HG02973 (cell line): ENCODE measurements around the gene TNRC18.
"Not testable (repeated sequence)": the region's sequence is repeated elsewhere in the genome, so short reads cannot be mapped to it uniquely, and the experiment has no call there.

Experiments
- ATAC-seq: cut with Tn5 transposase; IDR thresholded peaks from one replicate; pipeline ENCODE4 v1.9.1; 2021; ENCODE audit warnings: moderate library complexity; ENCODE audit not compliant: unreplicated experiment

Gene TNRC18

GRCh38 chr7:5350600-5351385 is 72.8 kb downstream of the TNRC18 start:
- no peak for ATAC-seq

DNA sequence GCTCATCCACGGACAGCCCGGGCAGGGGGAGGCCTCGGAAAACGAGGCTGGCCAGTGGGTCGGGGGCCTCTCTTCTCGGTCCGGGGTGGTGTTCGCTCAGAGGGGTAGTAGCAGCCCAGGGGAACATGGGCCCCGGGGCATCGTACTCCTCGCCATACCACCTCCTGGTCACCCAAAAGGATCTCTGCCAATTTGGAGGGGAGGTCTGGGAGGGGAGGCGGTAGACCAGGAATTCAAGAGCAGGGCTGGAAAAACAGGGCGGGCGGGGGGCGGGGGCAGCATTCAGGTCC is 73.5 kb downstream of the TNRC18 start:
- no peak for ATAC-seq

DNA sequence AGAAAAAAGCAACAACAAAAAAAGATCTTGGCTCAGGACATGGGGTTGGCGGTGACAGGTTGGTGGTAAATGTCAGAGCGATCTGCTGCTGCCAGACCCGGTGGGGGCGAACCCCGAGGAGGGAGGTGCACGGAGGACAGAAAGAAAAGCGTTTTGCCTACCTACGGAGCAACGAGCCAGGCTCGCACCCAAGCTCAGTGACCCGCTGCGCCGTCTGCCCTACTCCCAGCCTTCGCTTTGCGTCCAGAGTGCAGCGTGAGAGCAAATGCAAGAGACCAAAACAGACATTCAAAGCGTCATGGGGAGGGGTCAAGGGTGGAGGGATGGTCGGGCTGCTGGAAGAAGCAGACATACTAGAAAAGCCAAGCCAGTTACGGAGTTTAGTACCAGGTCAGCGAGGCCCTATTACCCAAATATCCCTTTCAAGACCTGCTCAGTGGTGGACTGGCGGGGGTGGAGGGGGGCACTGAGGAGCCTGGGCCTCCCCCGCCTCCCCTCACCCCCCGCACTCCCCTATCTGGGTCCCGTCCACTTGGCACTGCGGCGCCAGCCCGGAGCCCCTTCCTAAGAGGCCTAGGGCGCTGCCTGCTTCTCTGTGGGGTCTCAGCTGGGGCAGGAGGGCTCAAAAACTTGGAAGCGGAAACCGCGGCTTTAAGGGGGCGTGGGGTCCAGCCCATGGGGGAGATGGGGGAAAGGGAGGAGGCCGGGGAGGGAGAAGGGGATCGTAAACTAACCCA is 74.0 kb downstream of the TNRC18 start:
- ATAC-seq: no peak

DNA sequence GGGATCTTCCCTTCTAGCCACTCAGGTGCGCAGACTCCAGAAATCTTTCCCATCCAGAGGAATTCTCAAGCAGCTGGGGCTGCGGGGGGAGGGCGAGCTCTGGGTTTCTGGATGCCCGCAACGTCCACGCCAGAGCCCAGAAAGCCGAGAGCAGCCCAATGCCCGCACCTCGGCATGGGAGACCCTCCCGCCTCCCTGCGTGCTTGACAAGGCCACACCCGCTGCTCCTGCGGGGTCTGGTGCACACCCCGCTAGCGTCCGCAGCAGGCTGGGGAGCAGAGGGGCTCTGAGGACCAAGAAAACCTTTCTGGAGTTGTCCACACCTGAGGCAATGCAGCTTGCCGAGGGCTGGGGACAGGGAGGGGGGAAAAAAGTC is 74.6 kb downstream of the TNRC18 start:
- no peak for ATAC-seq

DNA sequence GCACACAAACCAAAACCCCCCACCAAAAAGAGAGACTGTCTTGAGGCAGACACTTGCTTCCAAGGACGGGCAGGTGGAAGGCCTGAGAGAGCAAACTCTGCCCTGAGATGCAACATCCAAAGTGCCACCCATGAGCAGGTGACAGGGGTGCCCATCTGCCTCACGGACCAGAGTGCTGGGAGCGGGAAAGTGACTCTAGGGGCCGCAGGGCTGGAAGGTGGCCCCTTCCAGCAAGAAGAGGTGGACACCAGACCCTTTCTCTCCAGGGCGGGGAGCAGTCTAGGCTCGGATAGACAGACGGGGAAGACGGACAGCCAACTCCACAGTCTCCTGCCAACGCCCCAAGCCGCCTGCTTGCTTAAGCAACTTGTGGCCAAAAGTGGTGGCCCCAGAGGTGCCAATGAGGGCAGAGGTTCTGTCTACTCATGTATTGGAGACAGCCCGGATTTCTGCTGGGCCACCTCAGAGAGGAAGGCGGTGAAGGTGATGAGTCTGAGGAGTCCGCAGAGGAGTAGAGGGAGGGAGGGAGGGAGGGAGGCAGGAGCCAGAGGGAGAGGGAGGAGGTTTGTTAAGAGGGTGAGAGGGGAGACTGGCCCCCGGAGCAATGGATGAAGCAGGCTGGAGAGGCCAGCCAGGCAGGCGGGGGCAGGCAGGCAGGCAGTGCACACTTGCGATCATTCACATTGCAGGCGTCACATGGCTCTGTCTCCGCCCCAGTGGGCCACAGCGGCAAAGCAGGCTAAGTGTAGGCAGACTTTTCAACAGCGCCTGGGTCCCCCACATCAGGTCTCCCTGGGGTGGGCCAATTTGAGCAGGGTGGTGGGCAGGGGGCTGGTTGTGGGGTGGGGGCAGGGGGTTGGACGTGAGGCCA is 75.3 kb downstream of the TNRC18 start:
- ATAC-seq: no peak

DNA sequence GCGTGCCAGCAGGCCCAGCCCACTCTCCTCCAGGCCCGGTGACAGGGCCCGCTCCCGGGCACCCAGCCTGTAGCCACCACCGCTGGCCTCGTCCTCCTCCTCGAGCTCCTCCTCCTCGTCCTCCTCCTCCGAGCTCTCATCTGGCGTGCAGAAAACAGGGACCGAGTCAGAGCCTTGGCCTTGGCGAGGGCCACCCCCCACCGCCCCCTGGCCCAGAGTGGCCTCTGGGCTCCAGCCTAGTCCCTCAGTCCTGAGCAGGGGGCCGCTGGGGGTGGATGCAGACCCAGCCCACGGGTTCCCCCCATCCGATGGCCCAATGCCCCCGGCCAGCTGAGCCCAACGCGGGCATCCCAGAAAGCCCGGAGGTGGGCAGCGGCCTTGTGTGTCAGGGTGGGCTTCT is 78.0 kb downstream of the TNRC18 start:
- ATAC-seq: no peak

DNA sequence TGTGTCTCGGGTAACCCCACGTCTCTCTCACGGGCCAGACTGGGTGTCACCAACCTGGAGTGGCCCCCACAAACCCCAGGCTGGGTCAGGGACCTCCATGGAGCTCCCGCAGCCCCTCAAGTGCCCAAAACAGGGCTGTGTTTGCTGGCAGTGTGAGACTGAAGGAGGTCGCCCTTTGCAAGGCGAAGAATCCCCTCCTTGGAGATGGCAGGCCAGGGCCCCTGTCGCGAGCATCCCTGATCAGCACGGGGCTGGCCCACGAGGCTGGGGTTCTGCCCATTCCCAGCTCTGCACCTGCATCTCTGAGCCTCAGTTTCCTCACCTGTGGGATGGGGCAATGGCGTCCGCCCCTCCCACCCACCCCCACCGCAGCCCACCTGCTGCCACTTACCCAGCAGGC is 78.5 kb downstream of the TNRC18 start:
- ATAC-seq: no peak

- ATAC-seq: no peak
Measured at GRCh38 chr7:5344342-5344741, 79.3 kb downstream of the TNRC18 start.

DNA sequence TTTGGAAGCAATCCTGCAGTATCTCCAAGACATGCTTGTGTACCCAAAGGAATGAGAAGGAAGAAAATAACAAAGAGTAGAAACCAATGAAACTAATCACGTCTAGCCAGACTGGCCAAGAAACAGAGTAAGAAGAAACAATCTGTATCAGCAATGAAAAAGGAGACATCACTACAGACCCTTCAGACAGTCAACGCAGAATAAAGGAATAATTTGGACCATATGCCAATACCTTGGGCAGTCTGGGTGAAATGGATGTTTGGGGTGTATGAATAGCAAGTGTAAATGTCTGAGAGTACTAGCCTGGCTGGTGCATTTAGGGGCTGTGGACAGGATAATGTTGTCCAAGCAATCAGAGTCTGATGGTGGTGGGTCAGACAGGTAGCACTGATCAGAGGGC is 79.8 kb downstream of the TNRC18 start:
- no peak for ATAC-seq

GRCh38 chr7:5342631-5343030 is 81.0 kb downstream of the TNRC18 start:
- ATAC-seq: no peak

GRCh38 chr7:5339955-5340354 is 83.7 kb downstream of the TNRC18 start:
- no peak for ATAC-seq

- ATAC-seq: no peak
Measured at GRCh38 chr7:5337047-5337446, 86.6 kb downstream of the TNRC18 start.

DNA sequence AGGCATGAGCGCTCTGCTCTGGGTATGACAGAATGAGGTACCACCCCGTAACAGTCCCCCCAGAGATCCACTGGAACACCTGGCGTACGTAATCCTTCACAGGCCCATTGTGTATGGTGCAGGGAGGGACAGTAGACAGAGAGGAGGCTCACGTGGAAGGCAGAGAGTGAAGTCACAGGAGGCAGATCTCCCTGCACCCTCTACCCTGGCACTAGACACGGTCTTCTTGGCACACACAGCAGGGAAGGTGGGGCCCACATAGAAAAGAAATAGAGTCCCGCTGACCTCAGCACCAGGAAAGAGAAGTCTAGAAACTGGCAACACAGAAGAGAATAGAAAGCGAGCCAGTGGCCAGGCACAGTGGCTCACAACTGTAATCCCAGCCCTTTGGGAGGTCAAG is 89.0 kb downstream of the TNRC18 start:
- ATAC-seq: no peak

- ATAC-seq: no peak
Measured at GRCh38 chr7:5333121-5334045, 90.3 kb downstream of the TNRC18 start.

GRCh38 chr7:5332579-5332978 is 91.1 kb downstream of the TNRC18 start:
- ATAC-seq: no peak

DNA sequence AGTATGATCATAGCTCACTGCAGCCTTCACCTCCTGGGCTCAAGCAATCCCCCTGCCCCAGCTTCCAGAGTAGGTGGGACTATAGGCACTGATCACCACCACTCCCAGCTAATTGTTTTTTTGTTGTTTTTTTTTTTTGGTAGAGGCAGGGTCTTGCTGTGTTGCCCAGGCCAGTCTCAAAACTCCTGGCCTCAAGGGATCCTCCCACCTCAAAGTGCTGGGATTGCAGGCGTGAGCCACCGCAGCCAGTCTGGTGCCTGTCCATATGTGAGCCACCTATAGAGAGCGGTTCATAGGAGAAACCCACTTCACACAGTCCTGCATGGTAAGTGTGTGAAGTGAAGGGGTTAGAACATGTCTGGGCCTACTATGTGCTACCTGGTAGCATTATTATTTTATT is 93.3 kb downstream of the TNRC18 start:
- ATAC-seq: no peak

GRCh38 chr7:5324961-5325360 is 98.7 kb downstream of the TNRC18 start:
- ATAC-seq: no peak

- ATAC-seq: not testable (repeated sequence)
Measured at GRCh38 chr7:5323800-5324781, 99.5 kb downstream of the TNRC18 start.

DNA sequence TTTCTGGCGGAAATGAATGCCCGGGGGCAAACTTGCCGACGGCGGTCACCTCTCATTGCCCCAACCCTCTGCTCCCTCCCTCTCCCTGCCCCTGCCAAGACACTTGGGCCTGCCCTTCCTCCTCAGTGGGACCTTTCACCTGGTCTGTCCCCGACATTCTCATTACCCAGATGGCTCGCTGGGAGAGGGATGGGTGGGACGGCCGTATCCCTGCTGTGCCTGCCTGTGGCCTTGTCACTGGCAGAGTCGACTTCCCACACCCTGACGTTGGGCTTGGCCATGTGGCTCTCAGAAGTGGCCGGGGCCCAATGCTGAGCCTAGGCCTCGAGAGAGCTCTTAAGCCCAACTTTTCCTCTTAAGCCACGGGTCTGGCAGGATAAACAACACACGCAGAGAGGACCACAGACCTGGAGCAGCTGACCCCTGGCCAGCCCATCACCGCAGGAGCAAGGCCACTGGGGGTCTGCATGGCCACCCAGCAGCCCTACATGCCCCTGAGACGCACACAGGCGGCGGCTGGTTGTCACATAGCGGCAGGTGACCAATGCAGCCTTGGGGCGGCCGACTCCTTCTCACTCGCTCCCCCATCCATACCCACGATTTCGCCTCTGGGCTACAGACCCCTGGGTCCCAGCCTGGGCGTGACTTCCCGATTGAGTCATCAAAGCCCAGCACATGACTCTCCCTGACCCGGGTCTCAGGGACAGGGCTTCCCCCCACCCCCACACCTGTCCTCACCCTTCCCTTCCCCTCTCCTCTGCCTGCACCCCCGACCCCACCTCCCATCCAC is 100.8 kb downstream of the TNRC18 start:
- ATAC-seq: no peak
